ENCODE results near the gene SCTR.

SCTR gene

DNA sequence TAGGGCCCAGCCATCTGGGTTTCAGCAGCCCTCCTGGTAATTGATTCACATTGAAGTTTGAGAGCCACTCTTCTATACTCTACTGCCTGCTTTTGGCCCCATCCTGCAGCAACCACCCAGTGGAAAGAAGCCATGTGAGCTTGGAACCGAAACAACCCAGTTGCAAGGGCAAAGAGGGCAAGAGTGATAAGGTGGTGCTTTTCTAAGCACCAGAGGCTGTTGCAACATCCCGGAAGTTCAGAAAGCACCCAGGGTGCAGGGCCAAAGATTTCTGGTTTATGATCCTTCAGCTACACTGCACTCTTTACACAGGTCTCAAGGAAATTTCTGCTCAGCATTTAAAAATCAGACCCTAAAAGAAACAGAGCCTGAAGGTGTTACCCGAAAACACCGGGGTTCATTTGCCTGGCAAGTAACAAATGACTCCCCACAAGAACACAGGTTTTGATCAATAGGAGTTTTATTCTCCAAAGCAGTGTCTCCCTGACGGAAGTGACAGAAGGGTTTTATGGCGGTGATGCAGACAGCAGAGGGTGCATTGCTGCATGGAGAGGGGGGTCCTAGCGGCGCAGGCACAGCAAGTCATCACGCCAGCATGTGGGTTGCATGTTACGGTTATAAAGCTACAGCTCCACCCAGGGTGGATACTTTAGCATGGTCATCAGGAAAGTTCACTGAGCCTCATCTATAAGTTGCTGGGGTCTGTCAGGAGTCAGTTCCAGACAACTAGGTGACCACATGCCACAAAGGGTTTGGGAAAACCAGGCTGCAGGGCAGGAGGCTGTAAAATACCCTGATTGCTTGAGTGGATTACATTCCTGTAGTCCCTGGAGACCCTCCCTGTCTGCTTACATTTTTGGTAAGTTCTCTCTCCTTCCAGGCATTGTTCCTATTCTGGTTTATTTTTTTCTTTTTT lies 121.4 kb downstream of the SCTR start:
- Histone ChIP-seq H3K27me3 (ENCODE audit: control insufficient read depth, insufficient read depth, low read length) (no peaks in the 10 kb centered on the region), H3K36me3 (ENCODE audit: control insufficient read depth, insufficient read depth, low read length) (no peaks in the 10 kb centered on the region), H3K4me1 (ENCODE audit: control insufficient read depth, insufficient read depth, low read length) (no peaks in the 10 kb centered on the region), H3K9ac (ENCODE audit: low read depth, low read length) (no peak overlapping the region), H3K27ac (ENCODE audit: low read depth, low read length) (no peak overlapping the region), H3K4me3 (ENCODE audit: low read depth, low read length) (no peak overlapping the region), H3K9me3 (ENCODE audit: control insufficient read depth, insufficient read depth, low read length) (no peaks in the 10 kb centered on the region)

DNA sequence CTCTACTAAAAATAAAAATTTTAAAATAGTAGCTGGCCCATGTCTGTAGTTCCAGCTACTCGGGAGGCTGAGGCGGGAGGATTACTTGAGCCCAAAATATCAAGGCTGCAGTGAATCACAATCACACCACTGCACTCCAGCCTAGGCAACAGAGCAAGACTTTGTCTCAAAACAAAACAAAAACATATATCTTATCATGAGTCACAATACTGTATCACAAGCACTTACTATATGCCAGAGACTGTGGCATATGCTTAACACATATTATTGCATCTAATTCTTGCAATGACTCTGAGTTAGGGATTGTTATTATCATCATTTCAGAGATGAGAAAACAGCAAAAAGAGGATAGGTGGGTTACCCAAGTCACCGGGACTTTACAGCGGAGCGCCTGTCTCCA lies 122.2 kb downstream of the SCTR start:
- H3K9me3 ChIP-seq (ENCODE audit: control insufficient read depth, insufficient read depth, low read length), result no peaks in the 10 kb centered on the region
- H3K4me3 ChIP-seq (ENCODE audit: low read depth, low read length), result no peak overlapping the region
- H3K4me1 ChIP-seq (ENCODE audit: control insufficient read depth, insufficient read depth, low read length), result no peaks in the 10 kb centered on the region
- H3K27me3 ChIP-seq (ENCODE audit: control insufficient read depth, insufficient read depth, low read length), result no peaks in the 10 kb centered on the region
- no peak overlapping the region for H3K9ac ChIP-seq (ENCODE audit: low read depth, low read length)
- no peaks in the 10 kb centered on the region for H3K36me3 ChIP-seq (ENCODE audit: control insufficient read depth, insufficient read depth, low read length)
- no peak overlapping the region for H3K27ac ChIP-seq (ENCODE audit: low read depth, low read length)

DNA sequence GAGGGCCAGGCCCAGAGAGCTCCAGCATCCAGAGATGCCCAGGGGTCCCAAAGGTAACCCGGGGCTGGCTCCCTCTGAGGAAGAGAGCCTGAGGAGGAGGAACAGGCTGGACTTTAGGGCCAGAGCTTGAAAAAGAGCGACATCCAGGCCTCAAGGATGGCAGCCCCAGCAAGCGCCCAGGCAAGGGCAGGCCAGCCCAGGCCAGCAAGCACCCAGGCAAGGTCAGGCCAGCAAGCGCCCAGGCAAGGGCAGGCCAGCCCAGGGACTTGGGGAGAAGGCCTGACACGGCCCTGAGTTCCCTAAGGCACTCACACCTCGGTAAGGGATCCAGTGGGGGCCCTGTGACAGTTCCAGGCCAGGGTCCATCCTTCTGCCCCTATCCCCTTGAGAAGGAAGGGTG lies 127.1 kb downstream of the SCTR start:
- Histone ChIP-seq H3K9ac (ENCODE audit: low read depth, low read length) (no peak overlapping the region), H3K4me3 (ENCODE audit: low read depth, low read length) (no peak overlapping the region), H3K27me3 (ENCODE audit: control insufficient read depth, insufficient read depth, low read length) (no peaks in the 10 kb centered on the region), H3K27ac (ENCODE audit: low read depth, low read length) (no peak overlapping the region), H3K4me1 (ENCODE audit: control insufficient read depth, insufficient read depth, low read length) (no peaks in the 10 kb centered on the region), H3K36me3 (ENCODE audit: control insufficient read depth, insufficient read depth, low read length) (no peaks in the 10 kb centered on the region), H3K9me3 (ENCODE audit: control insufficient read depth, insufficient read depth, low read length) (no peaks in the 10 kb centered on the region)

DNA sequence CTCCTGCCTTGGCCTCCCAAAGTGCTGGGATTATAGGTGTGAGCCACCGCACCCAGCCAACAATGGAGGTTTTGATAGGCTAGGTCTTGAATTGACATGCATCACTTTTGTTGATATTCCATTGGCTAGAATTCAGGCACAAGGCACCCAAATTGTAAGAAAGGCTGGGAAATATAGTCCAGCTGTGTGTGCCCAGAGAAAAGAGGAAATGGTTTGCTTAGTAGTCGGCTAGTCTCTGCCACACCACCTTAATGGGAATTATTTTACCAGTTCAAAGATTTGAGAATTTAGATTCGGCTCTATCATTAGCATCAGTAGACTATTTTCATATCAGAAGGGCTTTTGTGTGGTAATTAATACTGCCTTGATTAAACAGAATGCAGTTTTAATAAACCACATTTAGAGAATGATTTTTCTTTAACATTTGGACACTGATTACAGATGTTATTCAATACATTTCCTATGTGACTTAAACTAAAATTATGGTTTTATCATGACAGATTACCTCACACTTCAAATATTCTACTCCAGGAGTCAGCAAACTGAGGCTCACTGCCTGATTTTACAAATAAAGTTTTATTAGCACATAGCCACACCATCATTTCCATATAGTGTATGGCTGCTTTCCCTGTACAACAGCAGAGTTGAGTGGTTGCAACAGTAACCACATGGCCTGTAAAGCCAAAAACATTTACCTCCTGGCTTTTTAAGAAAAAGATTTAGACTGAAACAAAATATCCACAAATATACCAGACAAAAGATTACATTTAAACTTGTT lies 130.1 kb downstream of the SCTR start:
- peaks cover 7% of the 10 kb centered on the region for H3K4me1 ChIP-seq (ENCODE audit: control insufficient read depth, insufficient read depth, low read length)
- H3K36me3 ChIP-seq (ENCODE audit: control insufficient read depth, insufficient read depth, low read length), result no peaks in the 10 kb centered on the region
- H3K4me3 ChIP-seq (ENCODE audit: low read depth, low read length), result no peak overlapping the region
- H3K9ac ChIP-seq (ENCODE audit: low read depth, low read length), result no peak overlapping the region
- no peaks in the 10 kb centered on the region for H3K9me3 ChIP-seq (ENCODE audit: control insufficient read depth, insufficient read depth, low read length)
- no peak overlapping the region for H3K27ac ChIP-seq (ENCODE audit: low read depth, low read length)
- H3K27me3 ChIP-seq (ENCODE audit: control insufficient read depth, insufficient read depth, low read length), result no peaks in the 10 kb centered on the region

Data from HUES48 (cell line).